Upper lobe of right lung (tissue), 1 donor: ENCODE results near the gene BPTF. TPM values are rescaled to one million over a fixed set of nuclear protein-coding genes. Genes with fewer than 3 reads are reported as not detected.
"Not testable (repeated sequence)": the region's sequence is repeated elsewhere in the genome, so short reads cannot be mapped to it uniquely, and the experiment has no call there.

ENCODE experiments used
- ATAC-seq: fragments of 200-7000 bp; cut with Tn5 transposase; one replicate; pipeline ENCODE4 v1.9.1; 2020; ENCODE audit warnings: mild to moderate bottlenecking, moderate library complexity
- DNase-seq: peaks from one replicate; pipeline ENCODE4 v3.0.0-alpha.2; 2020
- H3K27ac ChIP-seq: fragments of 200-600 bp; one replicate; pipeline ENCODE4 v1.8.0; 2022
- H3K27me3 ChIP-seq: fragments of 200-600 bp; one replicate; pipeline ENCODE4 v1.8.0; 2022; ENCODE audit warnings: mild to moderate bottlenecking
- H3K36me3 ChIP-seq: fragments of 200-600 bp; one replicate; pipeline ENCODE4 v1.8.0; 2022
- H3K4me1 ChIP-seq: fragments of 200-600 bp; one replicate; pipeline ENCODE4 v1.8.0; 2022
- H3K4me3 ChIP-seq: fragments of 200-600 bp; one replicate; pipeline ENCODE4 v1.8.0; 2022; ENCODE audit warnings: mild to moderate bottlenecking
- H3K9me3 ChIP-seq: fragments of 200-600 bp; one replicate; pipeline ENCODE4 v1.8.0; 2022
- intact Hi-C: fragments of 100-400 bp; cut with DNase I; formaldehyde crosslinking; loops from one replicate; pipeline ENCODE4 v1.11.0; 2022
- total RNA-seq: library from RNA; stranded (reverse); fragmentation: NEBNext Ultra II Directional; extraction: Animal tissue kit (Norgen Biotek cat#: 25700); gene quantifications from one replicate; pipeline ENCODE4 v1.2.1, GENCODE V29; 2021
- TF ChIP-seq, protein P1 (sequence below): fragments of 200-600 bp; IDR thresholded peaks from one replicate; pipeline ENCODE4 v1.8.0; 2022; ENCODE audit warnings: antibody characterized with exemption
- donor health status: DM: no; HTN: yes; CAD: no; lungs with severe emphysema.

The BPTF gene
- total RNA-seq, 1 donor from 2014 or later = 91.8 TPM

GRCh38 chr17:67891481-67892119 is 66.3 kb downstream of the BPTF start:
- Histone ChIP-seq H3K4me1 (no peaks in the 10 kb centered on the region), H3K27ac (no peak overlapping the region), H3K27me3 (no peaks in the 10 kb centered on the region), H3K9me3 (no peaks in the 10 kb centered on the region), H3K36me3 (peaks cover 74% of the 10 kb centered on the region), H3K4me3 (no peak overlapping the region)
- DNase-seq (no peak), ATAC-seq (no peak)
- TF ChIP-seq, protein P1, sequence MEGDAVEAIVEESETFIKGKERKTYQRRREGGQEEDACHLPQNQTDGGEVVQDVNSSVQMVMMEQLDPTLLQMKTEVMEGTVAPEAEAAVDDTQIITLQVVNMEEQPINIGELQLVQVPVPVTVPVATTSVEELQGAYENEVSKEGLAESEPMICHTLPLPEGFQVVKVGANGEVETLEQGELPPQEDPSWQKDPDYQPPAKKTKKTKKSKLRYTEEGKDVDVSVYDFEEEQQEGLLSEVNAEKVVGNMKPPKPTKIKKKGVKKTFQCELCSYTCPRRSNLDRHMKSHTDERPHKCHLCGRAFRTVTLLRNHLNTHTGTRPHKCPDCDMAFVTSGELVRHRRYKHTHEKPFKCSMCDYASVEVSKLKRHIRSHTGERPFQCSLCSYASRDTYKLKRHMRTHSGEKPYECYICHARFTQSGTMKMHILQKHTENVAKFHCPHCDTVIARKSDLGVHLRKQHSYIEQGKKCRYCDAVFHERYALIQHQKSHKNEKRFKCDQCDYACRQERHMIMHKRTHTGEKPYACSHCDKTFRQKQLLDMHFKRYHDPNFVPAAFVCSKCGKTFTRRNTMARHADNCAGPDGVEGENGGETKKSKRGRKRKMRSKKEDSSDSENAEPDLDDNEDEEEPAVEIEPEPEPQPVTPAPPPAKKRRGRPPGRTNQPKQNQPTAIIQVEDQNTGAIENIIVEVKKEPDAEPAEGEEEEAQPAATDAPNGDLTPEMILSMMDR = peak; percentile 23
- intact Hi-C loops = no loop called here

- TF ChIP-seq, protein P1 = no peak
- intact Hi-C loops = no loop called here
Measured at GRCh38 chr17:67902511-67903231, 77.4 kb downstream of the BPTF start.

GRCh38 chr17:67905298-67905697 is 80.0 kb downstream of the BPTF start:
- H3K9me3 ChIP-seq, H3K4me3 ChIP-seq, intact Hi-C loops, H3K4me1 ChIP-seq, DNase-seq, H3K27me3 ChIP-seq, ATAC-seq, H3K27ac ChIP-seq: not testable (repeated sequence)
- H3K36me3 ChIP-seq = peaks cover 78% of the 10 kb centered on the region

More at GRCh38 chr17:67902511-67903231, 77.4 kb downstream of the BPTF start:
- Histone ChIP-seq H3K4me3 (no peak overlapping the region), H3K4me1 (no peaks in the 10 kb centered on the region), H3K27me3 (no peaks in the 10 kb centered on the region), H3K27ac (no peak overlapping the region), H3K36me3 (peaks cover 84% of the 10 kb centered on the region), H3K9me3 (no peaks in the 10 kb centered on the region)
- DNase-seq = no peak
- no peak for ATAC-seq

- DNase-seq, H3K9me3 ChIP-seq, H3K27me3 ChIP-seq, ATAC-seq, intact Hi-C loops, H3K4me3 ChIP-seq, H3K27ac ChIP-seq, H3K4me1 ChIP-seq: not testable (repeated sequence)
- peaks cover 76% of the 10 kb centered on the region for H3K36me3 ChIP-seq
Measured at GRCh38 chr17:67910117-67910803, 85.0 kb downstream of the BPTF start.

DNA sequence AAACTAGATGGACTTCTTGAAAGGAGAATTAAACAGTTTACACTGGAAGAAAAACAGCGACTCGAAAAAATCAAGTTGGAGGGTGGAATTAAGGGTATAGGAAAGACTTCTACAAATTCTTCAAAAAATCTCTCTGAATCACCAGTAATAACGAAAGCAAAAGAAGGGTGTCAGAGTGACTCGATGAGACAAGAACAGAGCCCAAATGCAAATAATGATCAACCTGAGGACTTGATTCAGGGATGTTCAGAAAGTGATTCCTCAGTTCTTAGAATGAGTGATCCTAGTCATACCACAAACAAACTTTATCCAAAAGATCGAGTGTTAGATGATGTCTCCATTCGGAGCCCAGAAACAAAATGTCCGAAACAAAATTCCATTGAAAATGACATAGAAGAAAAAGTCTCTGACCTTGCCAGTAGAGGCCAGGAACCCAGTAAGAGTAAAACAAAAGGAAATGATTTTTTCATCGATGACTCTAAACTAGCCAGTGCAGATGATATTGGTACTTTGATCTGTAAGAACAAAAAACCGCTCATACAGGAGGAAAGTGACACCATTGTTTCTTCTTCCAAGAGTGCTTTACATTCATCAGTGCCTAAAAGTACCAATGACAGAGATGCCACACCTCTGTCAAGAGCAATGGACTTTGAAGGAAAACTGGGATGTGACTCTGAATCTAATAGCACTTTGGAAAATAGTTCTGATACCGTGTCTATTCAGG is 85.9 kb downstream of the BPTF start:
- H3K4me3 ChIP-seq = no peak overlapping the region
- ATAC-seq (no peak), DNase-seq (no peak)
- no peaks in the 10 kb centered on the region for H3K9me3 ChIP-seq
- H3K27ac ChIP-seq = no peak overlapping the region
- no peaks in the 10 kb centered on the region for H3K27me3 ChIP-seq
- intact Hi-C loops = no loop called here
- H3K4me1 ChIP-seq = no peaks in the 10 kb centered on the region
- peaks cover 73% of the 10 kb centered on the region for H3K36me3 ChIP-seq
- TF ChIP-seq, protein P1 = no peak

GRCh38 chr17:67912088-67912487 is 86.8 kb downstream of the BPTF start:
- Histone ChIP-seq H3K27ac (no peak overlapping the region), H3K27me3 (no peaks in the 10 kb centered on the region), H3K9me3 (no peaks in the 10 kb centered on the region), H3K4me1 (no peaks in the 10 kb centered on the region), H3K4me3 (no peak overlapping the region), H3K36me3 (peaks cover 72% of the 10 kb centered on the region)
- TF ChIP-seq, protein P1 = no peak
- intact Hi-C loops = no loop called here
- ATAC-seq = no peak
- no peak for DNase-seq
